Effector memory CD4-positive, alpha-beta T cell (primary cell): ENCODE data around the gene HIF3A.

Source experiments
- DNase-seq, 3 donors: peaks; one replicate each; pipeline ENCODE4 v3.0.0-alpha.2; 2020
- H3K27ac ChIP-seq: 2 replicates; pipeline ENCODE4 v1.7.0; 2013; ENCODE audit warnings: mild to moderate bottlenecking, low read length, moderate library complexity; ENCODE audit not compliant: insufficient read depth, poor library complexity, severe bottlenecking
- H3K27me3 ChIP-seq: replicated peaks from 2 replicates; pipeline ENCODE4 v1.7.0; 2013; ENCODE audit warnings: mild to moderate bottlenecking, low read length; ENCODE audit not compliant: insufficient read depth, control insufficient read depth, poor library complexity, severe bottlenecking
- H3K36me3 ChIP-seq: 2 replicates; pipeline ENCODE4 v1.7.0; 2013; ENCODE audit warnings: mild to moderate bottlenecking, low read length, moderate library complexity; ENCODE audit not compliant: control insufficient read depth, insufficient read depth
- H3K4me1 ChIP-seq: 2 replicates; pipeline ENCODE4 v1.7.0; 2013; ENCODE audit warnings: low read length, mild to moderate bottlenecking; ENCODE audit not compliant: control insufficient read depth, insufficient read depth, poor library complexity, severe bottlenecking
- H3K4me3 ChIP-seq: 2 replicates; pipeline ENCODE4 v1.7.0; 2013; ENCODE audit warnings: low read length, low read depth, mild to moderate bottlenecking; ENCODE audit not compliant: insufficient read depth, poor library complexity, severe bottlenecking
- H3K9me3 ChIP-seq: 2 replicates; pipeline ENCODE4 v1.7.0; 2013; ENCODE audit warnings: mild to moderate bottlenecking, low read length, moderate library complexity; ENCODE audit not compliant: control insufficient read depth

Gene HIF3A

GRCh38 chr19:46355234-46356148 is 58.6 kb downstream of the HIF3A start:
- Histone ChIP-seq H3K4me3 (no peak overlapping the region), H3K9me3 (no peaks in the 10 kb centered on the region), H3K27ac (no peak overlapping the region), H3K36me3 (peaks cover 28% of the 10 kb centered on the region), H3K27me3 (no peaks in the 10 kb centered on the region), H3K4me1 (peaks cover 20% of the 10 kb centered on the region)
- no peak for DNase-seq

DNA sequence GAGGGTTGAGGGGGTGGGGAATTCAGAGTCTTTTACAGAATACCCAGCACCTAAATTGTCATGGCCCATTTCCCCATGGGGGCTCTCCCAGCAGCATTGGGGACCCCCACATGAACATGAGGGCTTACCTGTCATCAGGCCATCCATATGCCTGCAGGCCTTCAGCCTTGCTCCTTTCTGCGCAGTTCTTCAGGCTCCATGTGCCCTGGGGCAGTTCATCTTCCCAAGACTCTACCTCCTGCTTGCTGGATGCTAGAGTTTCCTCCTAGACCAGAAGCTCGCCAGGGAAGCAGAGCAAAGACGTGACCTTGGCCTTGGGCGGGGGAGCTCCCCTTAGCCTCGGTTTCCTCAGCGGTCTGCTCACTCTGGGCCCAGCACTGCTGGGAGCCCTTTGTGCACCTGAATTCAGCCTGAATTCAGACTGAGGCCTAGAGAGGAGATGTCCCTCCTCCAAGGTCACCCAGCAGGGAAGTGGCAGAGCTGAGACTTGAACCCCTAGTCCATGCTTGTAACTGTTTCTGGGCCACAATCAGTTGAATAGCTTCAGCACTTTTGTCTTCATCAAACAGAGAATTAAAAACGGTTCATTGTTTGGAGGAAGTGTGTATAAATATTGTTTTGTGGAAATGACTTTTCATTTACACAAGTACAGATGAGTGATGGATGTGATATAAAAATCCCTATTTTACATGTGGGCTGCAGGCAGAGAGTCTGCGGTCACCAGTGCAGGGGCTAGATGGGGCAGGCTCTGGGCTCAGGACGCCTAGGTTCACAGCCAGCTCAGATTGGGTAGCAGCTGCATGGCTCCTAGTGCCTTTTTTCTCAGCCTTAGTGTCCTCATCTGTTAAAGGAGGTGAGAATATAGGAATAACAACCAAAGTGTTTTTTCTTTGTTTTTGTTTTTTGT is 59.6 kb downstream of the HIF3A start:
- peaks cover 11% of the 10 kb centered on the region for H3K4me1 ChIP-seq
- H3K27ac ChIP-seq = no peak overlapping the region
- no peak for DNase-seq
- peaks cover 28% of the 10 kb centered on the region for H3K36me3 ChIP-seq
- no peak overlapping the region for H3K4me3 ChIP-seq
- H3K9me3 ChIP-seq = no peaks in the 10 kb centered on the region
- H3K27me3 ChIP-seq = no peaks in the 10 kb centered on the region

GRCh38 chr19:46357846-46358583 is 61.2 kb downstream of the HIF3A start:
- H3K27me3 ChIP-seq = no peaks in the 10 kb centered on the region
- H3K9me3 ChIP-seq = no peaks in the 10 kb centered on the region
- H3K4me1 ChIP-seq = peaks cover 11% of the 10 kb centered on the region
- peaks cover 28% of the 10 kb centered on the region for H3K36me3 ChIP-seq
- H3K27ac ChIP-seq = no peak overlapping the region
- no peak overlapping the region for H3K4me3 ChIP-seq
- no peak for DNase-seq

DNA sequence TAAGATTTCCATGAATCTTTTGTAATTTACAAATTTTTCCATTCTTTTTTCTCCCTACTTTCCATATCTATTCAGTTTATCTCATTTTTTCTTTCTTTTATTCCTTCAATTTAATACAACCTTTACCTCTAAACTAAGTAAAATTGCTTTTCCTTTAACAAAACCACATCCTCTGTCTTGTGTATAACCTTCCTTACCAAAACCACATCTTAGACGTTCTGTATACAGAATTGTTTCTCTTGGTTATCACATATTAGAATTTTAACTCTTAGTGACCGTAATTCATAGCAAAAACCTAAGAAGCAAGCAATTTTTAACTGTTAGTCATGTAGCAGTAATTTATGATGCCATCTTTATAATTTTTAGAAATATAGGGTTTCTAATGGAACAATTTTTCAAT is 65.1 kb downstream of the HIF3A start:
- no peak for DNase-seq

GRCh38 chr19:46364359-46364758 is 67.5 kb downstream of the HIF3A start:
- no peak overlapping the region for H3K4me3 ChIP-seq
- H3K36me3 ChIP-seq = peaks cover 18% of the 10 kb centered on the region
- peaks cover 6% of the 10 kb centered on the region for H3K4me1 ChIP-seq
- no peaks in the 10 kb centered on the region for H3K27me3 ChIP-seq
- no peaks in the 10 kb centered on the region for H3K9me3 ChIP-seq
- no peak overlapping the region for H3K27ac ChIP-seq
- no peak for DNase-seq

More for the DNA sequence above, 65.1 kb downstream of the HIF3A start:
- Histone ChIP-seq H3K9me3 (no peaks in the 10 kb centered on the region), H3K4me3 (peak overlapping the region; percentile 32), H3K27ac (no peak overlapping the region), H3K27me3 (no peaks in the 10 kb centered on the region), H3K36me3 (peaks cover 11% of the 10 kb centered on the region), H3K4me1 (peaks cover 6% of the 10 kb centered on the region)

GRCh38 chr19:46365561-46365960 is 68.7 kb downstream of the HIF3A start:
- peaks cover 6% of the 10 kb centered on the region for H3K4me1 ChIP-seq

DNA sequence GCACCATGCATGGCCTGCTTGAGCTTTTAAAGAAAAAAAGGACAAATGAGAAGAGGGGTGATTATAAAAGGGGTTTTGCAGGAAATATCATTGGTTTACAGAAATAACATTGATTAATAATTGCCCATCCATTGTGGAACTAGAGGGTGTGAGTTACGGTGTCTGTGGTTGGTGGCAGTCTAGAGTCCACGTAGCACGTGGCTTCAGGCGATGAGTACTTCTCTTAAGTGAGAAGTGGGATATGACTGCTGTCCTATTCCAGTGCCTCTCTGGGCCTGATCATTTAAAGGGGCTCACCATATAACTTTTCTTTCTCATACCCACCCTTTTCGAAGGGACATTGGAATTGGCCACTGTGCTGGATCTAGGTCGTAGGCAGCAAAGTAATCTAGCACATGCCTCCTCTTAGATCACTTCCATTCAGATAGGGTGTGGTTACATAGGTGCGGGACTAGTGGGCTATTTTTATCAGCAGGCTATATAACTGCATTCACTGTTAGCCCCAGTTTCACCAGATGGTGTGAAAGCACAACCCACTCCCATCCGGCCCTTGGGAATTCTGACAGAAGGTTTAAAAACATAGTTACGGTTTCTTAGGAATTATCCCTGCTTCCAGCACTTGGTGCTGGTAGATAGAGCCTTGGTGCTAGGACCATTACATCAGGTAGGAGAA is 69.9 kb downstream of the HIF3A start:
- H3K36me3 ChIP-seq = peaks cover 18% of the 10 kb centered on the region
- no peak for DNase-seq
- peaks cover 3% of the 10 kb centered on the region for H3K4me1 ChIP-seq
- H3K4me3 ChIP-seq = no peak overlapping the region
- no peak overlapping the region for H3K27ac ChIP-seq
- no peaks in the 10 kb centered on the region for H3K9me3 ChIP-seq
- no peaks in the 10 kb centered on the region for H3K27me3 ChIP-seq

More at GRCh38 chr19:46365561-46365960, 68.7 kb downstream of the HIF3A start:
- peaks cover 18% of the 10 kb centered on the region for H3K36me3 ChIP-seq
- H3K27ac ChIP-seq = no peak overlapping the region
- H3K9me3 ChIP-seq = no peaks in the 10 kb centered on the region
- DNase-seq = no peak
- no peaks in the 10 kb centered on the region for H3K27me3 ChIP-seq
- H3K4me3 ChIP-seq = no peak overlapping the region

DNA sequence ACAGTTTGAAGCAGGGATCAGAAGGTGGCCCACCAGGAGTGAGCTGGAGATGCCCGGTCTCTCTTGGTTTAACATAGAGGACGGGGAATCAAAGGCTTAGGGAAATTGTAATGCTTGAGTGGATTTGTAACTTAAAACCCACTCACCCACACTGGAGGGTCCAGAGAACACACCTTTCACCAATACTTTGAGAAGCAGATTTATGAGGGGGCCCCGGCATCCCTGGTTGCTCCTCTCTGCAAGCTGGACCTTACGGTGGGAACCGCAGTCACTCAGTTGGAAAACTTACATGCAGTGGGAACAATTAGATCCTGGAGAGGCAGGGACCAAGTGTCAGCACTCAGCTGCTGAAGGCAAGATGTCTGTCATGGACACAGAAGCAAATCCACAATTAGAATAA is 70.6 kb downstream of the HIF3A start:
- no peak overlapping the region for H3K27ac ChIP-seq
- no peaks in the 10 kb centered on the region for H3K4me1 ChIP-seq
- no peak for DNase-seq
- H3K9me3 ChIP-seq = no peaks in the 10 kb centered on the region
- no peak overlapping the region for H3K4me3 ChIP-seq
- no peaks in the 10 kb centered on the region for H3K27me3 ChIP-seq
- peaks cover 18% of the 10 kb centered on the region for H3K36me3 ChIP-seq

GRCh38 chr19:46368116-46368515 is 71.3 kb downstream of the HIF3A start:
- H3K27ac ChIP-seq = no peak overlapping the region
- H3K9me3 ChIP-seq = no peaks in the 10 kb centered on the region
- H3K27me3 ChIP-seq = no peaks in the 10 kb centered on the region
- no peak for DNase-seq
- no peaks in the 10 kb centered on the region for H3K4me1 ChIP-seq
- H3K36me3 ChIP-seq = peaks cover 18% of the 10 kb centered on the region
- H3K4me3 ChIP-seq = no peak overlapping the region
